ENCODE measurements around the gene ST6GALNAC3. TPM values are rescaled to one million over a fixed set of nuclear protein-coding genes. Genes with fewer than 3 reads are reported as not detected.

The ST6GALNAC3 gene
- total RNA-seq, 1 experiment from 2014 or later: 0.03 TPM

DNA sequence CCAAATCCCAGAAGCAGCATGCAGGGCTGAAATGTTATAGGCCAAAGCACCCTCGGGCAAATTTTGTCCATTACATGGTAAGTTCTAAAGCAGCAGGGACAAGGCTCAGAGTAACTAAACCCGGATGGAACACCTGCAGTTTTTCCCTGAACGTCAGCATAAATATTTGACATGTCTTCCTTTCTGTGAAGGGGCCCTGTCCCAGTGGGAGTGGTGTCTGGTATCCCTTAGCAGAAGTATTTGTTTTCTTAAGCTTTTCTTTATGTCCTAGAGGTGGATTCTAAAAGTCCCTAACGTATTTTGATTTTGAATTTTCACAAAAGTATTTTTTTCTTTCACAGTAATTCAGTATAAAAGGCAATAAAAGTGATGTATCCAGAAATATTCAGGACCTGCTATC is 223.9 kb downstream of the ST6GALNAC3 start:
- no peaks in the 10 kb centered on the region for H3K36me3 ChIP-seq (ENCODE audit: control insufficient read depth, insufficient read depth, low read length)
- TF ChIP-seq, protein P1, sequence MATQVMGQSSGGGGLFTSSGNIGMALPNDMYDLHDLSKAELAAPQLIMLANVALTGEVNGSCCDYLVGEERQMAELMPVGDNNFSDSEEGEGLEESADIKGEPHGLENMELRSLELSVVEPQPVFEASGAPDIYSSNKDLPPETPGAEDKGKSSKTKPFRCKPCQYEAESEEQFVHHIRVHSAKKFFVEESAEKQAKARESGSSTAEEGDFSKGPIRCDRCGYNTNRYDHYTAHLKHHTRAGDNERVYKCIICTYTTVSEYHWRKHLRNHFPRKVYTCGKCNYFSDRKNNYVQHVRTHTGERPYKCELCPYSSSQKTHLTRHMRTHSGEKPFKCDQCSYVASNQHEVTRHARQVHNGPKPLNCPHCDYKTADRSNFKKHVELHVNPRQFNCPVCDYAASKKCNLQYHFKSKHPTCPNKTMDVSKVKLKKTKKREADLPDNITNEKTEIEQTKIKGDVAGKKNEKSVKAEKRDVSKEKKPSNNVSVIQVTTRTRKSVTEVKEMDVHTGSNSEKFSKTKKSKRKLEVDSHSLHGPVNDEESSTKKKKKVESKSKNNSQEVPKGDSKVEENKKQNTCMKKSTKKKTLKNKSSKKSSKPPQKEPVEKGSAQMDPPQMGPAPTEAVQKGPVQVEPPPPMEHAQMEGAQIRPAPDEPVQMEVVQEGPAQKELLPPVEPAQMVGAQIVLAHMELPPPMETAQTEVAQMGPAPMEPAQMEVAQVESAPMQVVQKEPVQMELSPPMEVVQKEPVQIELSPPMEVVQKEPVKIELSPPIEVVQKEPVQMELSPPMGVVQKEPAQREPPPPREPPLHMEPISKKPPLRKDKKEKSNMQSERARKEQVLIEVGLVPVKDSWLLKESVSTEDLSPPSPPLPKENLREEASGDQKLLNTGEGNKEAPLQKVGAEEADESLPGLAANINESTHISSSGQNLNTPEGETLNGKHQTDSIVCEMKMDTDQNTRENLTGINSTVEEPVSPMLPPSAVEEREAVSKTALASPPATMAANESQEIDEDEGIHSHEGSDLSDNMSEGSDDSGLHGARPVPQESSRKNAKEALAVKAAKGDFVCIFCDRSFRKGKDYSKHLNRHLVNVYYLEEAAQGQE (IDR thresholded peaks at IDR 0.05; ENCODE audit: insufficient read depth in 1 of 2, low read depth in 2 of 2, low read length in 1 of 2): no peak
- TF ChIP-seq TCF7L2 (IDR thresholded peaks at IDR 0.05; ENCODE audit: low read depth, low read length) (no peak), CTCF (IDR thresholded peaks at IDR 0.05) (no peak), SIN3A (IDR thresholded peaks at IDR 0.05; ENCODE audit: borderline replicate concordance, insufficient read depth, low read depth, low read length) (no peak), POLR2AphosphoS5 (IDR thresholded peaks at IDR 0.05; ENCODE audit: low read depth, low read length) (no peak)
- H3K4me1 ChIP-seq (ENCODE audit: control insufficient read depth, insufficient read depth, low read length): no peaks in the 10 kb centered on the region
- no peak overlapping the region for H3K27ac ChIP-seq (ENCODE audit: low read length)
- no peaks in the 10 kb centered on the region; the same call in 1 of the 2 replicates for H3K27me3 ChIP-seq (ENCODE audit: control insufficient read depth, insufficient read depth, low read length)
- ChIA-PET POLR2A (no interaction called here), CTCF (no interaction called here)
- no peaks in the 10 kb centered on the region for H3K9me3 ChIP-seq (ENCODE audit: control insufficient read depth, insufficient read depth, low read depth, low read length)
- intact Hi-C loops (cut with micrococcal nuclease; ENCODE audit: unreplicated experiment): no loop called here
- no peak overlapping the region for H3K4me3 ChIP-seq (ENCODE audit: low read depth in 2 of 2, low read length in 2 of 2)
- in situ Hi-C loops (cut with HindIII; ENCODE audit: low pct_unique_long_range_greater_than_20kb, low sequenced_read_pairs): no loop called here
- no peak for DNase-seq (ENCODE audit: low read depth, low spot score)
- ATAC-seq: no peak
- no TSS peak for BruUV-seq (replicated peaks)

DNA sequence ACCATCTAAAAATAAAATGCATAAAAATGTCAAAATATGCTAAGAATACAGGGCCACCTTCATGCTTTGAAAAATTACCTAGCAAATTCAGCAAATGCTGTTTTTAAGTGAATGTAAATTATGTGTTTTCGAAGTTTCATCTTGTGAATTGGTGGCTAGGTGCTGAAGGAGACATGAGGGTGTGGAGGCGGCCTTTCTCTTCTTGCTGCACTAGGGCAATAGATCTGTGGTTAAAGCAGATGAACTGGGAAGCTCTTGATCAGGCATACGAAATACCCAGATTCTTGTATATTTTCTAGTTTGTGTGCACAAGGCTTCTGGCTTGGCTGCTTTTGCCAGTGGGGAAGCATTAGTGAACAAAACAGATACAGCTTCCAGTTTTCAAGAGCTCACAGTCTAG is 224.5 kb downstream of the ST6GALNAC3 start:
- no peak overlapping the region for H3K4me3 ChIP-seq (ENCODE audit: low read depth in 2 of 2, low read length in 2 of 2)
- intact Hi-C loops (cut with micrococcal nuclease; ENCODE audit: unreplicated experiment): no loop called here
- no TSS peak for BruUV-seq (replicated peaks)
- DNase-seq (ENCODE audit: low read depth, low spot score) (no peak), ATAC-seq (no peak)
- no peak overlapping the region for H3K27ac ChIP-seq (ENCODE audit: low read length)
- no peaks in the 10 kb centered on the region for H3K9me3 ChIP-seq (ENCODE audit: control insufficient read depth, insufficient read depth, low read depth, low read length)
- CTCF ChIA-PET: no interaction called here
- H3K27me3 ChIP-seq (ENCODE audit: control insufficient read depth, insufficient read depth, low read length): no peaks in the 10 kb centered on the region; the same call in 1 of the 2 replicates
- no peaks in the 10 kb centered on the region for H3K36me3 ChIP-seq (ENCODE audit: control insufficient read depth, insufficient read depth, low read length)
- POLR2A ChIA-PET: no interaction called here
- H3K4me1 ChIP-seq (ENCODE audit: control insufficient read depth, insufficient read depth, low read length): no peaks in the 10 kb centered on the region
- in situ Hi-C loops (cut with HindIII; ENCODE audit: low pct_unique_long_range_greater_than_20kb, low sequenced_read_pairs): no loop called here
- TF ChIP-seq, protein P1 (IDR thresholded peaks at IDR 0.05; ENCODE audit: insufficient read depth in 1 of 2, low read depth in 2 of 2, low read length in 1 of 2): no peak
- TF ChIP-seq CTCF (IDR thresholded peaks at IDR 0.05): no peak
- TF ChIP-seq SIN3A (IDR thresholded peaks at IDR 0.05; ENCODE audit: borderline replicate concordance, insufficient read depth, low read depth, low read length): no peak
- no peak for TF ChIP-seq POLR2AphosphoS5 (IDR thresholded peaks at IDR 0.05; ENCODE audit: low read depth, low read length)
- no peak for TF ChIP-seq TCF7L2 (IDR thresholded peaks at IDR 0.05; ENCODE audit: low read depth, low read length)
